ENCODE data around the gene NKX2-1.
"Not testable (repeated sequence)": the region's sequence is repeated elsewhere in the genome, so short reads cannot be mapped to it uniquely, and the experiment has no call there.

Gene NKX2-1

DNA sequence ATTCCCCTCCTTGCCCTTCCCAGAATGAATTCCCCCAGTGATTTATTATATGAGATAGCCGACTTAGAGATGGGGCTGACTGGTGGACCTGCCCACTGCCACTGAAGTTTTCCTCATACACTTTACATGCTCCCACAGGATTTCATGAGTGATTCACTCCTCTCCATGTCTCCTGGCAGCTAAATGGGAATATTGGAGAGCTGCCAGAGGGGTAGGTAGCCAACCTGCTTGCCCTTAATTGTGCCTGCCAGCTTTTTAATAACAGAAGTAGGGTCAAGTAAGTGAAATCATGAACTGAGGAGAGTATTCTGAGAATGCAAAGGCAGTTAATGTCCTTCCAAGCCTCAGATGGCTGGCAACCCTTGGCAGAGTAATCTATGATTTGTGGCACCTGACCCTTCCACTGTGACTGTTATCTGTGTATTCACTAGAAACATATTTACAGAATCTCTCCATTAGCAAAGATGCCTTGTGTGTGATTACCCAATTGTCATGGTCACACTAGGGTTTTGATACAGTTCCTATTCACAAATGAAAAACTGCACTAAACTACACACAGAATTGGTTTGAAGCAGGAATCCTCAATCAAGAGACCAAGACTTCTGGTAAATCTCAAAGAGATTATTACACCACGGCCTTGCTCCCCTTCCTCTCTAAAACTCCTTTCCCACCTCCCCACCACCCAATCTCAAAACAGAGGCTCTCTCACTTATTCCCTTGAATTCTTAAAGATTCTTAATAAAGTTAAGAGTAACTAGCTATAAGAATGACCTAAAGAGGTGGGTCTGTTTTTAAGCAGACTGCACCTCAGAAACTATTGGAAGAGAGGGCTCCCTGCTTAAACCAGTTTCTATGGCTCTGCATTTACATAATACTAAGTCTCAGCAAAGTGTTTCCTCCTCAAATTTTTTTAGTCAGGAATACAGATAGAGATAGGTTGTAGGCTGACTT is 17.2 kb downstream of the NKX2-1 start:
- peaks cover 22% of the 10 kb centered on the region for H3K4me1 Mint-ChIP-seq
- peaks cover 57% of the 10 kb centered on the region for H3K27me3 Mint-ChIP-seq
- no peak overlapping the region for H3K4me3 Mint-ChIP-seq
- H3K9me3 Mint-ChIP-seq, result peaks cover 3% of the 10 kb centered on the region
- H3K27ac Mint-ChIP-seq, result no peak overlapping the region
- peaks cover 2% of the 10 kb centered on the region for H3K36me3 Mint-ChIP-seq

GRCh38 chr14:36498938-36499337 is 21.1 kb downstream of the NKX2-1 start:
- no peak overlapping the region for H3K4me3 Mint-ChIP-seq
- H3K27ac Mint-ChIP-seq, result no peak overlapping the region
- H3K36me3 Mint-ChIP-seq, result no peaks in the 10 kb centered on the region
- peaks cover 42% of the 10 kb centered on the region for H3K27me3 Mint-ChIP-seq
- no peaks in the 10 kb centered on the region for H3K9me3 Mint-ChIP-seq
- peaks cover 5% of the 10 kb centered on the region for H3K4me1 Mint-ChIP-seq

GRCh38 chr14:36496346-36496745 is 23.7 kb downstream of the NKX2-1 start:
- no peaks in the 10 kb centered on the region for H3K9me3 Mint-ChIP-seq
- no peak overlapping the region for H3K27ac Mint-ChIP-seq

DNA sequence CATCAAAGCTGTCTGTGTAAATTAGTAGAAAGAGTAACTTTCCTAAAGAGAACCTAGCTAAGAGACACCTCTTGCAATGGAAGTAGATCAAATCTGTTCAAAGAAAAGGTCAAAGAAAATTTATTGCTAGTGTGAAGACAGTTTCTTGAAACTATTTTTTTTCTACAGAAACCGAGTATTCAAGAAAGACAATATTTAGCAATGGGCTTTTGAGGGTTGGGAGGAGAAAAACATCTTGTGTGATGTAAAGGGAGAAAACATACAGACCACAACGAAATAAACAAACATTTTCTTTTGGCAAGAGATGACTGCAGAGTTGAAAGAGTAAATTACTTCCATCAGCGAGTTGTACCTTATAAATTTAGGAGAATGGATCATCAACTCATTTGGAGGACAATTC is 24.4 kb downstream of the NKX2-1 start:
- Mint-ChIP-seq H3K27me3 (peaks cover 37% of the 10 kb centered on the region), H3K4me1 (no peaks in the 10 kb centered on the region), H3K27ac (no peak overlapping the region), H3K36me3 (no peaks in the 10 kb centered on the region), H3K4me3 (no peak overlapping the region), H3K9me3 (no peaks in the 10 kb centered on the region)

More at GRCh38 chr14:36496346-36496745, 23.7 kb downstream of the NKX2-1 start:
- no peak overlapping the region for H3K4me3 Mint-ChIP-seq
- peaks cover 39% of the 10 kb centered on the region for H3K27me3 Mint-ChIP-seq
- no peaks in the 10 kb centered on the region for H3K4me1 Mint-ChIP-seq
- H3K36me3 Mint-ChIP-seq, result no peaks in the 10 kb centered on the region

- Mint-ChIP-seq H3K27me3 (peaks cover 32% of the 10 kb centered on the region), H3K9me3 (no peaks in the 10 kb centered on the region), H3K4me1 (no peaks in the 10 kb centered on the region), H3K36me3 (no peaks in the 10 kb centered on the region), H3K27ac (peak overlapping the region; percentile 33), H3K4me3 (no peak overlapping the region)
Measured at GRCh38 chr14:36493761-36494160, 26.3 kb downstream of the NKX2-1 start.

GRCh38 chr14:36485773-36486172 is 34.3 kb downstream of the NKX2-1 start:
- Mint-ChIP-seq H3K36me3 (no peaks in the 10 kb centered on the region), H3K4me1 (no peaks in the 10 kb centered on the region), H3K27ac (no peak overlapping the region), H3K27me3 (peaks cover 19% of the 10 kb centered on the region), H3K9me3 (no peaks in the 10 kb centered on the region), H3K4me3 (no peak overlapping the region)

DNA sequence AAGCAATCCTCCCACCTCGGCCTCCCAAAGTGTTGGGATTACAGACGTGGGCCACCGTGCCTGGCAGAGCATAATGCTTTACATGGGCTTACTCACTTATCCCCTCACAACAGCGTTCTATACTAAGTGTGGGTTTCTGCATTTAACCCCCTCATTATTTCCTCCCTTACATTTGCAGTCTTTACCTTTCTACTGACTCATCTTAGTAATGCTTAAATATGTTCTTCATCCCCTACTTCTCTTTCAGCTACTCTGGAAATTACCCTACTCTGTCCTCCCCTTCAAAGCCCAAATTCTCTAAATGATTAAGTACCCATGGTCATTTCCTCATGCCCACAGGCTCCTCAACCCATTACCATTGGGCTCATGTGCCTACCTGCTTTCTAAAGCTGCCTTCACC is 40.7 kb downstream of the NKX2-1 start:
- Mint-ChIP-seq H3K36me3 (no peaks in the 10 kb centered on the region), H3K27me3 (peaks cover 14% of the 10 kb centered on the region), H3K9me3 (peaks cover 5% of the 10 kb centered on the region), H3K4me1 (no peaks in the 10 kb centered on the region), H3K27ac (no peak overlapping the region), H3K4me3 (no peak overlapping the region)

DNA sequence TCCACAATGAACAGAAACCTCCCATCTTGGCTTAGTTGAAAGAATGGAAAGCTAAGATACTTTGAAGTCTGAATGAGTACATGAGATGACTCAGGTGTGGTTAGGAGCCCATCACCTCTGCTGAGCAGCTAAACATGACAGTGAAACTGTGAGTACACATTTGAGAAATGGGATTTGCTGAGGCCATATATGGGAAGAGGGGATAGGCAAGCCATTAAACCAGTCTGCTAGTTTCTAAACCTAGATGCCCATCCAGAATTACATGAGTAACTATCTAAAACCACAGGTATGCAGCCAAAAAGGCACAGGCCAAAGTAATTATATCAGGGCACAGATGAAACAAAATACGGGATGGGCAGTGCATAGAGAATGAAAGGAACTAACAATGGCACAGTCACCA is 41.2 kb downstream of the NKX2-1 start:
- Mint-ChIP-seq H3K36me3 (no peaks in the 10 kb centered on the region), H3K4me3 (no peak overlapping the region), H3K9me3 (peaks cover 5% of the 10 kb centered on the region), H3K4me1 (no peaks in the 10 kb centered on the region), H3K27ac (no peak overlapping the region), H3K27me3 (peaks cover 14% of the 10 kb centered on the region)

DNA sequence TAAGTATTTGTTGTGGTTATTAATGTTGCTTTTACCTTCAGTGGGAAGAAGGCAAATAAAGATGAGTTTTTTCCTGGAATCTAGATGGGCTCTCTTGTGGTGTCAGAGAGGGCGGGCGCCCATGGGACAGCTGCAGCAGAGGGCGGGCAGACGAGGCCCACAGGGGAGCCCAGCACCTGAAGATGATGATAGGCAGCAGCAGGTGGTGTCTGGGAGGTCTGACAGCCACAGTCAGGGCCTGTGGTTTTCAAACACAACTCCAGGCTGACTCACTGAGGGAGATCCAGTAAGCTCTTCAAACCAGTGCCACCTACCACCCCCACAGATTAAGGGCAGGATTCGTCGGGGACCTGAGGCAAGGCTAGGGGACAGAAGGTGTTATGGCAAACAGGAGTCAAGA is 42.8 kb downstream of the NKX2-1 start:
- H3K36me3 Mint-ChIP-seq, result no peaks in the 10 kb centered on the region
- no peak overlapping the region for H3K27ac Mint-ChIP-seq
- H3K27me3 Mint-ChIP-seq, result peaks cover 13% of the 10 kb centered on the region
- H3K9me3 Mint-ChIP-seq, result peaks cover 7% of the 10 kb centered on the region
- no peaks in the 10 kb centered on the region for H3K4me1 Mint-ChIP-seq
- H3K4me3 Mint-ChIP-seq, result no peak overlapping the region

DNA sequence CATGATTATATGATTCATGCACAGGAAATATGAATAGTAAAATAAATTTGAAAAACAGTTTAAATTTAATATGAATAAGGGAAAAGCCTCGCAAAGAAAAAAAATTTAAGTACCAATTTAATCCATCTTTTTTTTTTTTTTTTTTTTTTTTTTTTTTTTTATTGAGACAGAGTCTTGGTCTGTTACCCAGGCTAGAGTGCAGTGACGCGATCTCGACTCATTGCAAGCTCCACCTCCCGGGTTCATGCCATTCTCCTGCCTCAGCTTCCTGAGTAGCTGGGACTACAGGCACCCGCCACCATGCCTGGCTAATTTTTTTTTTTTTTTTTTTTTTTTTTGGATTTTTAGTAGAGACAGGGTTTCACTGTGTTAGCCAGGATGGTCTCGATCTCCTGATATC is 44.0 kb downstream of the NKX2-1 start:
- H3K27ac Mint-ChIP-seq, H3K9me3 Mint-ChIP-seq, H3K4me1 Mint-ChIP-seq, H3K36me3 Mint-ChIP-seq, H3K4me3 Mint-ChIP-seq: not testable (repeated sequence)
- peaks cover 15% of the 10 kb centered on the region for H3K27me3 Mint-ChIP-seq

GRCh38 chr14:36474593-36474992 is 45.4 kb downstream of the NKX2-1 start:
- Mint-ChIP-seq H3K36me3 (no peaks in the 10 kb centered on the region), H3K4me3 (no peak overlapping the region), H3K27me3 (peaks cover 10% of the 10 kb centered on the region), H3K27ac (no peak overlapping the region), H3K4me1 (no peaks in the 10 kb centered on the region), H3K9me3 (peaks cover 10% of the 10 kb centered on the region)

GRCh38 chr14:36471431-36471830 is 48.6 kb downstream of the NKX2-1 start:
- Mint-ChIP-seq H3K27ac (no peak overlapping the region), H3K4me3 (no peak overlapping the region), H3K4me1 (no peaks in the 10 kb centered on the region), H3K27me3 (peaks cover 8% of the 10 kb centered on the region), H3K9me3 (peaks cover 10% of the 10 kb centered on the region), H3K36me3 (no peaks in the 10 kb centered on the region)

- H3K36me3 Mint-ChIP-seq, result no peaks in the 10 kb centered on the region
- H3K4me1 Mint-ChIP-seq, result no peaks in the 10 kb centered on the region
- H3K9me3 Mint-ChIP-seq, result peaks cover 3% of the 10 kb centered on the region
- peaks cover 4% of the 10 kb centered on the region for H3K27me3 Mint-ChIP-seq
- no peak overlapping the region for H3K27ac Mint-ChIP-seq
- H3K4me3 Mint-ChIP-seq, result no peak overlapping the region
Measured at GRCh38 chr14:36467332-36467731, 52.7 kb downstream of the NKX2-1 start.

Measured in activated naive CD4-positive, alpha-beta T cell treated with anti-CD3 and anti-CD28 coated beads, Interleukin-2, amount 50 U/mL, for 24 hours (primary cell).